SK-N-MC (cell line): ENCODE measurements around the gene RYR3.

ENCODE experiments used
- DNase-seq: peaks from one replicate; pipeline ENCODE4 v3.0.0-alpha.2; 2011; ENCODE audit warnings: low read depth, low spot score
- H3K27ac ChIP-seq: fragments of 200-600 bp; sonication (generic); 2 replicates; pipeline ENCODE4 v1.5.1; 2016; ENCODE audit warnings: mixed run types
- H3K36me3 ChIP-seq: fragments of 200-600 bp; sonication (generic); 2 replicates; pipeline ENCODE4 v1.6.1; 2017; ENCODE audit warnings: antibody characterized with exemption, low read length, mixed read lengths; ENCODE audit not compliant: insufficient read depth
- H3K4me3 ChIP-seq: fragments of 200-600 bp; sonication (generic); 2 replicates; pipeline ENCODE4 v1.5.1; 2016
- H3K9ac ChIP-seq: fragments of 200-600 bp; sonication (generic); 2 replicates; pipeline ENCODE4 v1.8.0; 2017; ENCODE audit warnings: mixed run types, mixed read lengths; ENCODE audit not compliant: insufficient read length
- H3K9me3 ChIP-seq: fragments of 200-600 bp; sonication (generic); 2 replicates; pipeline ENCODE4 v1.6.1; 2017; ENCODE audit warnings: low read depth, mild to moderate bottlenecking, antibody characterized with exemption, low read length, moderate library complexity, mixed read lengths
- EZH2 ChIP-seq: fragments of 200-600 bp; sonication (generic); IDR thresholded peaks from one replicate; pipeline ENCODE4 v1.6.1; 2017; ENCODE audit warnings: antibody characterized with exemption
- FOXP2 ChIP-seq: optimal IDR thresholded peaks from 2 replicates; pipeline ENCODE3; 2011; ENCODE audit warnings: mild to moderate bottlenecking, moderate library complexity; ENCODE audit not compliant: insufficient read depth; ENCODE audit errors: extremely low read length, control extremely low read depth
- POLR2AphosphoS5 ChIP-seq: IDR thresholded peaks from 2 replicates; pipeline ENCODE4 v1.6.1; 2012; ENCODE audit warnings: mild to moderate bottlenecking, low read depth, low read length, borderline replicate concordance

RYR3 gene

DNA sequence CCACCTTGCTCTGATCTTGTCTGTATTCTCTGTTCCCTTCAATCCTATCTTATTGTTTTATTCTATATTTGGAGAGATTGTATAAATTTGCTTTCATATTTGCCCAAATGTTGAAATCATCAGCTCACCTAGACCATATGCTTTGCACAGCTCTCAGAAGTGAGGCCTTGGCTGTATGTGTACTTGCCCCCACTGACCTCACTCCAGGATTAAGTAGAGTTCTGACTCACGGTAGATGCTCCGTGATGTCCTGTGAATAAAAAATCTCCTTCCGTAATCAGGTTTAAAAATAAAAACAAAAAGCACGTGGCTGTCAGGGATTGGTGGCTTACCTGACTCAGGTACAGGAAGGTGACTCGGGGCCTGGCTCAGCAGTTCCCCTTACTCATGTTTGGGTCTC, 162.2 kb downstream of the RYR3 start:
- no peak for DNase-seq
- no peaks in the 10 kb centered on the region for H3K36me3 ChIP-seq
- H3K4me3 ChIP-seq, result no peak overlapping the region
- no peak overlapping the region for H3K27ac ChIP-seq
- H3K9ac ChIP-seq, result no peak overlapping the region
- TF ChIP-seq POLR2AphosphoS5, result no peak
- no peak for TF ChIP-seq FOXP2
- no peak for TF ChIP-seq EZH2
- no peaks in the 10 kb centered on the region for H3K9me3 ChIP-seq

DNA sequence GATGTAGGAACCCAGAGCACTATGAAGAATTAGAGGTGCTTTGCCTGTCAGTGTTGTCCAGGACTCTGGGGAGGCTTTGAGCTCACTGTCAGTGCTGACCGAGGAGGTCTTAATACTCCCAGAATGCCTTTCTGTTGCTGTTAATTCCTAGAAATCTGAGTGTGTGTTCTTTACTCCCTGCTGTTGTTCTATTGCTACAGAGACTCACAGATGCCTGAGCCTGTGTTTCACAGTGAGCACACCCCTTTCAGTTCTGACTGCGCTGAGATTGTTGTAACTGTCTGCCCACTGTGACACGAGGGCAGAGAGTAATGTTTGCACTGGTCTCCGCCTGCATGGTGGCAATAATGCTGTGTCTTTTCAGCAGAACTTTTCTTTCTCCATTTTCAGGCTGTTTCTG, 162.9 kb downstream of the RYR3 start:
- no peaks in the 10 kb centered on the region for H3K9me3 ChIP-seq
- no peak overlapping the region for H3K27ac ChIP-seq
- H3K9ac ChIP-seq, result no peak overlapping the region
- no peak for TF ChIP-seq EZH2
- no peak for TF ChIP-seq FOXP2
- no peak for TF ChIP-seq POLR2AphosphoS5
- DNase-seq, result no peak
- H3K36me3 ChIP-seq, result no peaks in the 10 kb centered on the region
- no peak overlapping the region for H3K4me3 ChIP-seq

DNA sequence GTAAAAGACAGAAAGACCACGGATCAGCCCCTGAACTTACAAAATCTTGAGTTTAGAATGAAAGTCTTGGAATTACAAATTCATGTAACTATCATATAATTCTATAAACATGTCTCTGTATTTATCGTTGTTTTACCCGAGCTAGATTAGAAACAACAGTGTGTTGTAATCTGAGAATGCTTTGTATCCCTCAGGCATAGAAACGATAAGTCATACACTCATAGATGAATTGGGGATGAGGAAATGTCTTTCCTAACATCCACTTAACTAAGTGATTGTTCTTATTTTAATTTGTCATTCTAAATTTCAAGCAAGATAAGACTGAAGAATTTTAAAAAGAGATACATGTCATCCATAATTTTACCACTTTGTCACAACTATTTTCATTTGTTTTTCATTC, 165.3 kb downstream of the RYR3 start:
- no peak for DNase-seq
- TF ChIP-seq EZH2 (no peak), POLR2AphosphoS5 (no peak), FOXP2 (no peak)
- no peak overlapping the region for H3K27ac ChIP-seq
- no peaks in the 10 kb centered on the region for H3K36me3 ChIP-seq
- H3K4me3 ChIP-seq, result no peak overlapping the region
- H3K9ac ChIP-seq, result no peak overlapping the region
- no peaks in the 10 kb centered on the region for H3K9me3 ChIP-seq

DNA sequence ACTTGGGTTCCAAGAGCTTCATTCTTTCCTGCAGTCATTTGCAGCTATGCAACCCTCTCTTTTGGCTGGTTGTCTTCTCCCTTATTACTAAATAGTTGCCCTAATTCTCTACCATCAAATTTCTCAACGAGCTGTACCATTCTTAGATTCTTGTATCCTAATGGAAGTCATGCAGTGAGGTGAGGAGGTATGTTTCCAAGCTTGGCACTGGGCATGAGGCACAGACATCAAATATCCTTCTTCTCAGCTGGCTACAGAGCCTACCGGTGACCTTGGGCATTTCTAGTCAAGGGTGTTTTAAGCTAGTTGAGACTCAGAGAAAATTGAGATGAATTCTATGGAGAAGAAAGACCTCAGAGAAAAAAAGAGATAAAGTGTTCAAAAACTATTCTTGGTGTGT, 166.1 kb downstream of the RYR3 start:
- no peak overlapping the region for H3K27ac ChIP-seq
- no peak overlapping the region for H3K4me3 ChIP-seq
- H3K9ac ChIP-seq, result no peak overlapping the region
- no peak for DNase-seq
- H3K36me3 ChIP-seq, result no peaks in the 10 kb centered on the region
- TF ChIP-seq EZH2 (no peak), POLR2AphosphoS5 (no peak), FOXP2 (no peak)
- no peaks in the 10 kb centered on the region for H3K9me3 ChIP-seq

DNA sequence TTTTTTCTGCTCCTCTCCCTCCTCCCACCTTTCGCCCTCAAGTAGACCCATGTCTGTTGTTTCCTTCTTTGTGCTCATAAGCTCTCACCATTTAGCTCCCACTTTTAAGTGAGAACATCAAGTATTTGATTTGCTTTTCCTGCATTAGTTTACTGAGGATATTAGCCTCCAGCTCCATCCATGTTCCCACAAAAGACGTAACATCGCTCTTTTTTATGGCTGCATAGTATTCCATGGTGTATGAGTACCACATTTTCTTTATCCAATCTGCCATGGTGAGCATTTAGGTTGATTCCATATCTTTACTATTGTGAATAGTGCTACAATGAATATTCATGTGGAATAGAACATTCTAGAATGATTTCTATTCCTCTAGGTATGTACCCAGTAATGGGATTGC, 178.6 kb downstream of the RYR3 start:
- H3K27ac ChIP-seq, result no peak overlapping the region
- H3K9ac ChIP-seq, result no peak overlapping the region
- TF ChIP-seq EZH2 (no peak), FOXP2 (no peak), POLR2AphosphoS5 (no peak)
- H3K4me3 ChIP-seq, result no peak overlapping the region
- H3K36me3 ChIP-seq, result no peaks in the 10 kb centered on the region
- DNase-seq, result no peak
- H3K9me3 ChIP-seq, result no peaks in the 10 kb centered on the region

DNA sequence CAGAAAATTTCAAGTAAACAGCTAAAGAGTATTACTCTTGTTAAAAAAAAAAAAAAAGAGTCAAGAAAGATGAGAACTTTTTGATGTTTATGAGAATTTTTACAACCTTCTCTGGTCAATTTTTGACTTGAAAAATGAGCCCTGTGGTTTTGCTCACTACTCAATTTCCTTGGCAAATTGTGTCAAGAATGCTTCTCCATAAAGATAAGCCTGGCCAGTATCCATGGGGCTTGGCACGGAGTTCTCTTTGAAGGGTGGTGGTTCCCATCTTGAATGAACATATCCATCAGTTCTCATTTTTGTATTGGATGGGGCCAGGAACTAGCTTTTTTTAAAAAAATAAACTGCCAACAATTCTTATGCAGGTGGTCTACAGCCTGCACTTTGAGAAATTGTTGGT, 179.9 kb downstream of the RYR3 start:
- Histone ChIP-seq H3K36me3 (no peaks in the 10 kb centered on the region), H3K27ac (no peak overlapping the region), H3K9ac (no peak overlapping the region), H3K9me3 (no peaks in the 10 kb centered on the region), H3K4me3 (no peak overlapping the region)
- TF ChIP-seq EZH2 (no peak), FOXP2 (no peak), POLR2AphosphoS5 (no peak)
- DNase-seq, result no peak

DNA sequence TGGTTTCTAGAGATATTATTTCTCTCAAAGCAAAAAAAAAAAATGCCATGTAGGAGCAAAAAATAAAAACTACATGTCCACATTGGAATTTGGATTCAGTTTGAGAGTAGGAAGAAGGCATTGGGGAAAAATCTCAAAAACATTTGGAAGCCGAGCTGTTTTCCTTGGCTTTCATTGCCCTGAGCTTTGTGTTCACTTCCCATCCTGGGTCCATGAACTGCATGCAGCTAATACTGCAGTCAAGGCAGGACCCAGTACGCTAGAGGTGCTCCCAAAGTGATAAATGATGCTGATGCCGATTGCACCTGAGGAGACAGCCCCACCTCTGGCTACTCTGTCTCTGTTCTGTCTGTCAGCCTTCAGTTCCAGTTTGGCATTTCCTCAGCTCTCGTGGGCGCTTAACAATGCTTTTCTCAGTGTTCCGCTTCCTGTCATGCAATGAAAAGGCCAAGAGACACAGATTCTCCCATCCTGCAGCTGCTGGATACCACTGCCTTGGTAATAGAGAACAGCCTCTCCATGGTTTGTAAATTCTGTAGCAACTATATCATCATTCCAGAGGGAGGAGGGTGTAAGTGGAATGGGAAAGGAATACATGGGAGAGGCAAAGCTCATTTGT, 181.8 kb downstream of the RYR3 start:
- Histone ChIP-seq H3K36me3 (no peaks in the 10 kb centered on the region), H3K9ac (no peak overlapping the region), H3K4me3 (no peak overlapping the region), H3K9me3 (no peaks in the 10 kb centered on the region), H3K27ac (no peak overlapping the region)
- TF ChIP-seq EZH2 (no peak), FOXP2 (no peak), POLR2AphosphoS5 (no peak)
- DNase-seq, result no peak

DNA sequence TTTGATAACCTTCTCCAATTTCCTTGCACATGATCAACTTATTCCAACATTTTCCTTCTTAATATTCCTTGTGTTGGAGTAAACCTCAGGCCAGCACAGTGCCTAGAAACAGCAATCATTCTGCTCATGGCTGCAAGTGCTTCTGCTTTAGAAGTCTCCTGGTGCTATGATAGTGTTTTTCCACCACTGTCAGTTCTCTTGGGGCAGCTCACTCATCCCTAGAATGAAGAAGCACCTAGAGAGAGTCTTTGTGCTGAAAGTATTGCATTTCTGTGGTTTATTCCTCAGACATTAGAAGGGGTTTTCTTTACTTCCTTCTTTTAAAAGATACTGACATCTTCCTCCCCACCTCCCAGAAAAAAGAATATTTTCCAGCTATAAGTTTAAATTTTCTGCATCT, 183.5 kb downstream of the RYR3 start:
- Histone ChIP-seq H3K9me3 (no peaks in the 10 kb centered on the region), H3K9ac (no peak overlapping the region), H3K36me3 (no peaks in the 10 kb centered on the region), H3K27ac (no peak overlapping the region), H3K4me3 (no peak overlapping the region)
- TF ChIP-seq FOXP2 (no peak), POLR2AphosphoS5 (no peak), EZH2 (no peak)
- no peak for DNase-seq

DNA sequence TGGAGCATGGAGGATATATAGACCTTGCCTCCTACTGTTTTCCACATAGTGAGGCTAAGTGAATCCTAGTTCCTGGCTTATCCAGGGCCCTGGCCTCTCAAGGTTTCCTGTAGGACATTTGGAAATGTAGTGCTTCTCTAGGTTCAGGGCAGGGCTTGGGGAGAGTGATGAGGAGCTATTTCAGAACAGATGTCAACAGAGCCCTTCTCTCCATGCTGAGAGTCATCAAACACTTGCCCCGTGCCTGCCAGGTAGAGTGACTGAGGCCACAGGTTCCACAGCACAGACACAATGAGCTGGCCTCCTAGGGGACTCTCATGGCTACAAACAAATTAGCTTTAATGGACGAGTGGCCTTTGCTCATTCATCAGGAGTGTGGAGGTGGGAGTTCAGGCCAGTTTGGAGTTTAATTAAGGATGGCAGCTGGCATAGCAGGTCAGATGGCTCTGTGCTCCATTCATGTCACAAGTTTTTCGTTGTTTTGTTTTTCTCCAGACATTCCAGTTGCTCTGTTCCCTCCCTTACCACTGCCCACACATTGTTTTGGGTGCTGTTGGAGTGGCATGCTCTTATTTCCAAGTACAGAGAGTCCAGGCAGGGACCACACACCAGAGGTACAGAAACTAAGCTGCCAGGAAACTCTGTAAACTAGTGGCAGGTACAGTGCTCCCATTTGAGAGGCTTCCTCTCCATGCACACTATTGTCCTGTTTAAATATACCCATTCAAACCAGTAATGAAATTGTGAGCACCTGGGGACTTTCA, 189.8 kb downstream of the RYR3 start:
- Histone ChIP-seq H3K9ac (no peak overlapping the region), H3K36me3 (no peaks in the 10 kb centered on the region), H3K9me3 (no peaks in the 10 kb centered on the region), H3K27ac (no peak overlapping the region), H3K4me3 (no peak overlapping the region)
- DNase-seq, result no peak
- no peak for TF ChIP-seq FOXP2
